Gastroesophageal sphincter (tissue), 3 donors: Measurements from ENCODE around the gene TMCC3.

Source experiments
- EP300 ChIP-seq: sonication (generic); formaldehyde crosslinking; IDR thresholded peaks from one replicate; pipeline ENCODE4 v1.6.1; 2017; ENCODE audit warnings: antibody characterized with exemption, mild to moderate bottlenecking
- POLR2A ChIP-seq, 2 donors: fragments of 450-650 bp; IDR thresholded peaks; one replicate each; pipeline ENCODE4 v1.6.1; 2017; ENCODE audit warnings: antibody characterized with exemption in 2 of 2, mild to moderate bottlenecking in 2 of 2, moderate library complexity in 1 of 2
- POLR2AphosphoS5 ChIP-seq: sonication (generic); formaldehyde crosslinking; IDR thresholded peaks from one replicate; pipeline ENCODE4 v1.6.1; 2017; ENCODE audit warnings: antibody characterized with exemption
- TF ChIP-seq, protein P1 (sequence below), 4 experiments: fragments of 200-600 bp in 2 of 4; fragments of 450-650 bp in 2 of 4; sonication (generic) in 1 of 4; IDR thresholded peaks; one replicate each; pipeline ENCODE4 v1.5.1; 2017 to 2019; ENCODE audit warnings: antibody characterized with exemption in 4 of 4, mild to moderate bottlenecking in 2 of 4, moderate library complexity in 2 of 4

- TF ChIP-seq, protein P1, sequence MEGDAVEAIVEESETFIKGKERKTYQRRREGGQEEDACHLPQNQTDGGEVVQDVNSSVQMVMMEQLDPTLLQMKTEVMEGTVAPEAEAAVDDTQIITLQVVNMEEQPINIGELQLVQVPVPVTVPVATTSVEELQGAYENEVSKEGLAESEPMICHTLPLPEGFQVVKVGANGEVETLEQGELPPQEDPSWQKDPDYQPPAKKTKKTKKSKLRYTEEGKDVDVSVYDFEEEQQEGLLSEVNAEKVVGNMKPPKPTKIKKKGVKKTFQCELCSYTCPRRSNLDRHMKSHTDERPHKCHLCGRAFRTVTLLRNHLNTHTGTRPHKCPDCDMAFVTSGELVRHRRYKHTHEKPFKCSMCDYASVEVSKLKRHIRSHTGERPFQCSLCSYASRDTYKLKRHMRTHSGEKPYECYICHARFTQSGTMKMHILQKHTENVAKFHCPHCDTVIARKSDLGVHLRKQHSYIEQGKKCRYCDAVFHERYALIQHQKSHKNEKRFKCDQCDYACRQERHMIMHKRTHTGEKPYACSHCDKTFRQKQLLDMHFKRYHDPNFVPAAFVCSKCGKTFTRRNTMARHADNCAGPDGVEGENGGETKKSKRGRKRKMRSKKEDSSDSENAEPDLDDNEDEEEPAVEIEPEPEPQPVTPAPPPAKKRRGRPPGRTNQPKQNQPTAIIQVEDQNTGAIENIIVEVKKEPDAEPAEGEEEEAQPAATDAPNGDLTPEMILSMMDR (IDR thresholded peaks at IDR 0.05), result no peak
- TF ChIP-seq POLR2A (IDR thresholded peaks at IDR 0.05), result no peak
- no peak for TF ChIP-seq POLR2AphosphoS5
- no peak for TF ChIP-seq EP300
Measured at GRCh38 chr12:94637390-94638113, 12.8 kb downstream of the TMCC3 start.
